Liver (tissue), 3 donors: ENCODE data around the gene ELF1.

ENCODE experiments used
- ATF3 ChIP-seq: IDR thresholded peaks from 2 replicates; pipeline ENCODE4 v1.6.1; 2016; ENCODE audit warnings: antibody characterized with exemption
- CTCF ChIP-seq: fragments of 150-350 bp; IDR thresholded peaks from 2 replicates; pipeline ENCODE4 v1.5.1; 2017; ENCODE audit warnings: improper control_type of control experiment, low read depth, low read length; ENCODE audit not compliant: missing input control
- EGR1 ChIP-seq, 2 donors: IDR thresholded peaks; 2 replicates each; pipeline ENCODE4 v1.6.1; 2016 to 2018; ENCODE audit warnings: antibody characterized with exemption in 2 of 2, low read depth in 2 of 2
- FOXA1 ChIP-seq: IDR thresholded peaks from 2 replicates; pipeline ENCODE4 v1.6.1; 2016; ENCODE audit warnings: antibody characterized with exemption
- HNF4A ChIP-seq, 2 donors: conservative IDR thresholded peaks; 2 replicates each; pipeline ENCODE4 v1.6.1; 2016; ENCODE audit warnings: antibody characterized with exemption in 2 of 2, mild to moderate bottlenecking in 2 of 2
- HNF4G ChIP-seq: IDR thresholded peaks from 2 replicates; pipeline ENCODE4 v1.6.1; 2016; ENCODE audit warnings: antibody characterized with exemption
- JUND ChIP-seq, 2 donors: IDR thresholded peaks; 2 replicates each; pipeline ENCODE4 v1.6.1; 2016; ENCODE audit warnings: antibody characterized with exemption in 2 of 2
- MAX ChIP-seq: IDR thresholded peaks from 2 replicates; pipeline ENCODE4 v1.6.1; 2016; ENCODE audit warnings: antibody characterized with exemption
- RAD21 ChIP-seq, 2 donors: IDR thresholded peaks; 2 replicates each; pipeline ENCODE4 v1.6.1; 2016; ENCODE audit warnings: antibody characterized with exemption in 2 of 2, mild to moderate bottlenecking in 2 of 2
- REST ChIP-seq: IDR thresholded peaks from 2 replicates; pipeline ENCODE4 v1.6.1; 2016; ENCODE audit warnings: antibody characterized with exemption, mild to moderate bottlenecking
- RXRA ChIP-seq, 2 donors: IDR thresholded peaks; 2 replicates each; pipeline ENCODE4 v1.6.1; 2017 to 2018; ENCODE audit warnings: antibody characterized with exemption in 2 of 2, mild to moderate bottlenecking in 1 of 2
- SP1 ChIP-seq: IDR thresholded peaks from 2 replicates; pipeline ENCODE4 v1.6.1; 2018; ENCODE audit warnings: antibody characterized with exemption, mild to moderate bottlenecking
- TAF1 ChIP-seq: conservative IDR thresholded peaks from 2 replicates; pipeline ENCODE4 v1.6.1; 2016; ENCODE audit warnings: antibody characterized with exemption, mild to moderate bottlenecking
- ZBTB33 ChIP-seq: IDR thresholded peaks from 2 replicates; pipeline ENCODE4 v1.6.1; 2016; ENCODE audit warnings: antibody characterized with exemption
- donor health status: healthy.
- donor health status: healthy.

- TF ChIP-seq RAD21 (IDR thresholded peaks at IDR 0.05) = no peak
- no peak for TF ChIP-seq CTCF
- TF ChIP-seq TAF1 = no peak
- no peak for TF ChIP-seq SP1
- TF ChIP-seq HNF4G = no peak
- TF ChIP-seq REST = no peak
- no peak for TF ChIP-seq ATF3
- TF ChIP-seq ZBTB33 = no peak
- no peak for TF ChIP-seq RXRA (IDR thresholded peaks at IDR 0.05)
- TF ChIP-seq JUND (IDR thresholded peaks at IDR 0.05) = no peak
- TF ChIP-seq HNF4A (conservative IDR thresholded peaks at IDR 0.05) = no peak
- TF ChIP-seq EGR1 (IDR thresholded peaks at IDR 0.05; ENCODE audit: low read depth in 2 of 2) = no peak
- no peak for TF ChIP-seq FOXA1
- TF ChIP-seq MAX = no peak
These were observed 110.6 kb downstream of the ELF1 start for GRCh38 chr13:40908546-40908945.
